Kidney epithelial cell (primary cell): ENCODE data around the gene PKNOX2. TPM values are rescaled to one million over a fixed set of nuclear protein-coding genes. Genes with fewer than 3 reads are reported as not detected.

Experiments
- DNase-seq: peaks from one replicate; pipeline ENCODE4 v3.0.0-alpha.2; 2010; ENCODE audit warnings: low read depth
- H3K27me3 ChIP-seq: 2 replicates; pipeline ENCODE4 v1.6.0; 2011; ENCODE audit warnings: low read length; ENCODE audit not compliant: control insufficient read depth, insufficient read depth
- H3K36me3 ChIP-seq: 2 replicates; pipeline ENCODE4 v1.5.1; 2011; ENCODE audit warnings: low read length; ENCODE audit not compliant: control insufficient read depth, insufficient read depth
- H3K4me3 ChIP-seq: 2 replicates; pipeline ENCODE4 v1.5.1; 2011; ENCODE audit warnings: low read depth, mild to moderate bottlenecking, control low read depth, low read length
- total RNA-seq: library from RNA; depleted of rRNA; stranded (reverse); fragments of >200 nt; gene quantifications from 2 replicates; pipeline ENCODE4 v1.2.3, GENCODE V29; 2015
- TF ChIP-seq, protein P1 (sequence below): IDR thresholded peaks from 2 replicates; pipeline ENCODE4 v1.5.1; 2011; ENCODE audit warnings: mild to moderate bottlenecking, moderate library complexity, low read length, control low read depth, inconsistent platforms; ENCODE audit not compliant: insufficient read depth, poor library complexity, severe bottlenecking

The PKNOX2 gene
- total RNA-seq, 1 donor from 2014 or later: 0.42 TPM

GRCh38 chr11:125235071-125235471, 70.5 kb downstream of the PKNOX2 start:
- no peak overlapping the region for H3K4me3 ChIP-seq
- DNase-seq: no peak
- peaks cover 12% of the 10 kb centered on the region for H3K27me3 ChIP-seq
- TF ChIP-seq, protein P1, sequence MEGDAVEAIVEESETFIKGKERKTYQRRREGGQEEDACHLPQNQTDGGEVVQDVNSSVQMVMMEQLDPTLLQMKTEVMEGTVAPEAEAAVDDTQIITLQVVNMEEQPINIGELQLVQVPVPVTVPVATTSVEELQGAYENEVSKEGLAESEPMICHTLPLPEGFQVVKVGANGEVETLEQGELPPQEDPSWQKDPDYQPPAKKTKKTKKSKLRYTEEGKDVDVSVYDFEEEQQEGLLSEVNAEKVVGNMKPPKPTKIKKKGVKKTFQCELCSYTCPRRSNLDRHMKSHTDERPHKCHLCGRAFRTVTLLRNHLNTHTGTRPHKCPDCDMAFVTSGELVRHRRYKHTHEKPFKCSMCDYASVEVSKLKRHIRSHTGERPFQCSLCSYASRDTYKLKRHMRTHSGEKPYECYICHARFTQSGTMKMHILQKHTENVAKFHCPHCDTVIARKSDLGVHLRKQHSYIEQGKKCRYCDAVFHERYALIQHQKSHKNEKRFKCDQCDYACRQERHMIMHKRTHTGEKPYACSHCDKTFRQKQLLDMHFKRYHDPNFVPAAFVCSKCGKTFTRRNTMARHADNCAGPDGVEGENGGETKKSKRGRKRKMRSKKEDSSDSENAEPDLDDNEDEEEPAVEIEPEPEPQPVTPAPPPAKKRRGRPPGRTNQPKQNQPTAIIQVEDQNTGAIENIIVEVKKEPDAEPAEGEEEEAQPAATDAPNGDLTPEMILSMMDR: no peak
- no peaks in the 10 kb centered on the region for H3K36me3 ChIP-seq

DNA sequence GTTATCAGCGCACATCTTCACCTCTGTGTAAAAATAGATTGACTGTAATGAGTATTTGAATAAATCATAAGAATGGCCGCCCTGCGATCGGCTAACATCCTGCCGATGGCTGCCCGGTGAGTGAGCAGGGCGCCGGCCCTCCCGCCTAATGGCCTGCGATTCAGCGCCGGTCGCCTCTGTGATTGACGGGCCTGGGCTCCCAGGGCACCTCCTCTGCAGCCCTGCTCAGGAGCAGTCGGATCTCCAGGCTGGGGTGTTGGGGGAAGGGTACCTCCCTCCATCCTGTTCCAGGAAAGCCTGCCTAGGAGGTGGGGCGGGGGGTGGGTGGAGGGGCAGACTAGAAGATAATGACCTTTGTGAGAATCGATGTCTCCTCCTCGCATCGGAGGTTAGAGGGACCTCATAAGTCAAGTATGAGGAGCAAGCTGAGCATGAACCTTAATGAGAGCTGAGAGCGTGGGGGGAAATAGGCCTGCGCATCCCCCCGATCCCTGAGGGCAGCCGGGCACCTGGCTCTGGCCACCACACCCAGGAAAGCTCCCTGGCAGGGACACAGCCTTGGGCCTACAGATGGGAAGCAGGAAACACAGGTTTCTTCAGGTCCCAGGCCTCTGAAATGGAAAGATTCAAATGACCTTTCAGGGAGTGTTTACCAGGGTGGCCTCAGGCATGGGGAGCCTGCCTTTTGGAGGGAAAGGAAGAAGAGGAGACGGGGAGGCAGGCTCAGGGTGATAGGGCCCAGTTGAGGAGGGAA, 71.7 kb downstream of the PKNOX2 start:
- DNase-seq: no peak
- H3K27me3 ChIP-seq: peaks cover 12% of the 10 kb centered on the region
- no peaks in the 10 kb centered on the region for H3K36me3 ChIP-seq
- TF ChIP-seq, protein P1: no peak
- no peak overlapping the region for H3K4me3 ChIP-seq

DNA sequence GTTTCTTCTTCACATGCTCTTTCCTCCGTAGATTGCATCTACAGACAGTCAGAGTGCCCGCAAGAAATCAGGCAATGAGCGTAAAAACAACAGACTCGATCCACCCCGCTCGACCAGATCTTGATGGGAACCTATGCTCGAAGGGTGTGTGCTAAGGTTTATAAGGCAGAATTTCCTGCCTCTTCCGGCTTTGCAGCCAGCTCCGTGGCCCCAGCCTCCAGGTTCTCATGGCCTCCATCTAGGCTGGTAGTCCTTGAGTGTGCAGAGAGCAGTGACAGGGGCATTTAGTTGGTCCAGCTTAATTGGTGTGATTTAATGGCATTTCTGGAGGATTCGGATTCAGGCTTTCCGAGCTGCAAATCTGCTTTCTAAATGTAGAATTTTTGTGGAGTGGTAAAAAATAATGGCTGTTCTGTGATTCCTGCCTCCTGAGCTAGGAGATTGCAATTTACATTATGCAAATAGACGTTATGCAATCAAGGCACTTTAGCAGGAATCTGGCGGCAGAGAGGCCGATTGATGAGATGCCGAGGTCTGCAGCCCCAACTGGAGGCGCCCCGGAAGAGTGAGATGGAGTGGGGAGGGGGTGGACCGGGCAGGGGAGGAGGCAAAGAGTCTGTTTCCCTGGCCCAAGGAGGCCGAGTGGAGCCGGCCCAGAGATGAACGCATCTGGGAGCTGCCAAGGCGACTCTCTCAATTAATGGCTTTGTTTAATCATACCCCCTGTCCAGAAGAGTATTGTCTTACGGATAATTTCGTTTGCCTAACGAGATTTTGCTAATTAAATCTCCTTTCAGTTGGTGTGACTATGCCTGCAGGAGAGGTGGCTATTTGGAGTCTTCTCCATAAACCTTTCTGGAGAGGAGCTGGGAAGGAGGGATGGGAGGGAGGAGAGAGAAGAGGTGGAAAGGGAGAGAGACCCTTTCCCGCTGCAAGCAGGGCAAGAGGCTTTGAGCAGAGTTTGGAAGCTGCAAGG, 75.3 kb downstream of the PKNOX2 start:
- Histone ChIP-seq H3K4me3 (no peak overlapping the region), H3K36me3 (no peaks in the 10 kb centered on the region), H3K27me3 (peaks cover 9% of the 10 kb centered on the region)
- no peak for DNase-seq
- TF ChIP-seq, protein P1: no peak

DNA sequence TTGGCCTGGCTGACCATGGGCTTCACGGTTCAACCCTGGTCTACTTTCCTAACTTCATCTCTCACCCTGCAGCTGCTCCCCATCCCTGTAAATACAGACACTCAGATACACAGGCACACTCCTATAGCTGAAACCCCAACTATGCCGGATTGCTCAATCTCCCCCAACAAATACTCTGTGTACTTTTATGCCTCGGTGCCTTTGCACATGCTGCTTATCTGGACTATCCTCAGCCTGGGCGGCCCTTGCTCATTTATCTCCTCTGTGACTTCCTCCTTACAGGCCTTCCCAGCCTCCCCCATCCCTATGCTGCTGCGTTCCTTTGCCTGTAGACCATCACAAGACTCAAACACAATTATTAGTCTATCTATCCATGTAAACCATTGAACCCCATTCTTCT, 76.6 kb downstream of the PKNOX2 start:
- Histone ChIP-seq H3K4me3 (no peak overlapping the region), H3K36me3 (no peaks in the 10 kb centered on the region), H3K27me3 (peaks cover 7% of the 10 kb centered on the region)
- DNase-seq: no peak
- TF ChIP-seq, protein P1: no peak

DNA sequence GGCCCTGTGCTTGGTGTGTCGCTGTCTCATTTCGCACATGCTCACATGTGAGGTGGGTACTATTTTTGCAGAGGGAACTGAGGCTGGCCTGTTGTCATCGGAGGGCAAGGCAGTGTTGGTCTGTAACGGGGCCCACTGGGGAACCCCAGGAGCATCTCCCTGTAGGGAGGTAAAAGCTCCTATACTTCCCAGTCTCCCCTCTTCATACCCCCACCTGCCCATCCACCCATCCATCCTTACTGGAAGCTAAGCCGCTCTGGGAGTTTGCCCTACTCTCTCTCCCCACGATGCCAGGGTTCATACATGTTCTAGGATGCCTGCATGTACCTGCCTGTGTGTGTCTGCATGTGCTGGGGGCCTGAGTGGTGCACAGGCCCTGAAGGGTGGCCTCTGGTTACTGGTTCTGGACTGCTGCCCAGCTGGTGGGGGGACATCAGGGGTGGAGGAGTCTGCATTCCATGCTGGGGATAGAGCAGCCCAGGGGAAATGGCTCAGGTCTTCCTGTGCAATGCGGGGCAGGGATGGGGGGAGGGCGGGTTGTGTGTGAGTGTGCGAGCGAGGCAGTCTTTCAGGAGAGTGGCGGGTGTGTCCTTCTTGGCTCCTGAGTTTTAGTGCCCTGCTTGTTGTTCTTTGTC, 77.7 kb downstream of the PKNOX2 start:
- DNase-seq: no peak
- H3K36me3 ChIP-seq: no peaks in the 10 kb centered on the region
- TF ChIP-seq, protein P1: no peak
- H3K4me3 ChIP-seq: no peak overlapping the region
- H3K27me3 ChIP-seq: peaks cover 3% of the 10 kb centered on the region
